ENCODE data around the gene WDR27. TPM values are rescaled to one million over a fixed set of nuclear protein-coding genes. Genes with fewer than 3 reads are reported as not detected.
A peak's percentile ranks its signal among the peaks of the same experiment; 100 is the strongest.

Gene WDR27
- total RNA-seq, 6 donors from 2014 or later: 20.1 to 80.7 (median 40.3) TPM

DNA sequence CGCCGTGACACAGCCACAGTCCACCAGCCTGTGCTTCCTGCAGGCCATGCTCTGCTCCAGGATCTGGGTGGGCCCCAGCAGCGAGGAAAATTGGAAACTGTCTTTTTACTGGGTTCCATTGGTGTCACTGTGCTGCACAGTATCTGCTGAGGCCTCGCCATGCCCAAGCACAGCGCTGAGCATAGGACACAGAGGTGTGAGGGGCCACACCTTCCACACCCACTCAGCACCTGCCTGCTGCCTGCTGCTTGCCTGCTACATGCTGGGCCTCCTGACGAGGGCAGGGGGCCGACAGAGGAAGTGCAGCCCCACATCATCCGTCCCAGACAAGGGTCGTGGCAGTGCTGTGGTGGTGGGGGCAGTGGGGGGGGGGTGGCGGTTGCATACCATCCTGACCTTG, 275.2 kb downstream of the WDR27 start:
- no peaks in the 10 kb centered on the region for H3K4me1 ChIP-seq
- DNase-seq: no peak
- H3K36me3 ChIP-seq: no peaks in the 10 kb centered on the region
- WGBS, 2 donors: 72 to 90% methylated on average over 3 to 10 of the region's 10 CpGs
- H3K4me3 ChIP-seq: no peak overlapping the region
- H3K9me3 ChIP-seq: peaks cover 4 to 16% (median 10%) of the 10 kb centered on the region in 4 donors
- H3K27me3 ChIP-seq: no peaks in the 10 kb centered on the region
- ATAC-seq (ENCODE audit: low FRiP score in 2 of 2): no peak
- TF ChIP-seq POLR2AphosphoS5 (IDR thresholded peaks at IDR 0.05): no peak
- TF ChIP-seq EP300 (IDR thresholded peaks at IDR 0.05): no peak
- H3K27ac ChIP-seq: peak overlapping the region in 1 of 4 donors; percentile 58

DNA sequence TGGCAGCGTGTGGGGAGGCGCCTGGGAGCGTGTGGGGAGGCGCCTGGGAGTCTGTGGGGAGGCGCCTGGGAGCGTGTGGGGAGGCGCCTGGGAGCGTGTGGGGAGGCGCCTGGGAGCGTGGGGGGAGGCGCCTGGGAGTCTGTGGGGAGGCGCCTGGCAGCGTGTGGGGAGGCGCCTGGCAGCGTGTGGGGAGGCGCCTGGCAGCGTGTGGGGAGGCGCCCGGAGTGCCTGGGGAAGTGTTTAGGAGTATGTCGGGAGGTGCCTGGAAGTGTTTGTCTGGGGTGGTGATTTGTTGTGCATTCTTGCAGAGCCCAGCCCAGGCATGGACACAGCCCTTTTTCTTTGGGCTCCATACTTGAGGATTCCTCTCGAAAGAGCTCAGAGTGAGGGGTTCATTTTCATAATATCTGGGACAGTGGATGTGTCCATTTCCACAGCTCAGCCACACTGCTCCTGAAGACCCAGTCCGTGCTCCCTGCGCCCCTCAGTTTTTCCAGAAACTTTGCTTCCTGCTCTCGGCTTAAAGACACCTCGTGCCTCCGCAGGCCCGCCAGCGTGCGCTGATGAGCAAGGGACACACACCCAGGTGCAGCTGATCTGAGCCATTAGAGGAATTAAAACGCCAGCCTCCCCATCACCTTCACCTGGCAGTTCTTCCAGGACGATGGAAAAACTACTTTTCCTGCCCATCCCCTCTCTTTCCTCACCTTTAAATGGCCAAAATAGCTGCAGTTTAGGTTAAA, 276.0 kb downstream of the WDR27 start:
- peaks cover 0 to 9% (median 5%) of the 10 kb centered on the region in 4 donors for H3K9me3 ChIP-seq
- H3K27ac ChIP-seq: no peak overlapping the region
- no peaks in the 10 kb centered on the region for H3K27me3 ChIP-seq
- WGBS, 2 donors: 90 to 91% methylated on average over 22 to 26 of the region's 31 CpGs
- H3K4me3 ChIP-seq: no peak overlapping the region
- H3K4me1 ChIP-seq: peaks cover 0 to 2% (median 0%) of the 10 kb centered on the region in 4 donors
- ATAC-seq (ENCODE audit: low FRiP score in 2 of 2): no peak
- no peak for TF ChIP-seq POLR2AphosphoS5 (IDR thresholded peaks at IDR 0.05)
- TF ChIP-seq, protein P1, sequence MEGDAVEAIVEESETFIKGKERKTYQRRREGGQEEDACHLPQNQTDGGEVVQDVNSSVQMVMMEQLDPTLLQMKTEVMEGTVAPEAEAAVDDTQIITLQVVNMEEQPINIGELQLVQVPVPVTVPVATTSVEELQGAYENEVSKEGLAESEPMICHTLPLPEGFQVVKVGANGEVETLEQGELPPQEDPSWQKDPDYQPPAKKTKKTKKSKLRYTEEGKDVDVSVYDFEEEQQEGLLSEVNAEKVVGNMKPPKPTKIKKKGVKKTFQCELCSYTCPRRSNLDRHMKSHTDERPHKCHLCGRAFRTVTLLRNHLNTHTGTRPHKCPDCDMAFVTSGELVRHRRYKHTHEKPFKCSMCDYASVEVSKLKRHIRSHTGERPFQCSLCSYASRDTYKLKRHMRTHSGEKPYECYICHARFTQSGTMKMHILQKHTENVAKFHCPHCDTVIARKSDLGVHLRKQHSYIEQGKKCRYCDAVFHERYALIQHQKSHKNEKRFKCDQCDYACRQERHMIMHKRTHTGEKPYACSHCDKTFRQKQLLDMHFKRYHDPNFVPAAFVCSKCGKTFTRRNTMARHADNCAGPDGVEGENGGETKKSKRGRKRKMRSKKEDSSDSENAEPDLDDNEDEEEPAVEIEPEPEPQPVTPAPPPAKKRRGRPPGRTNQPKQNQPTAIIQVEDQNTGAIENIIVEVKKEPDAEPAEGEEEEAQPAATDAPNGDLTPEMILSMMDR (IDR thresholded peaks at IDR 0.05): no peak
- no peak for TF ChIP-seq POLR2A (IDR thresholded peaks at IDR 0.05)
- no peak for TF ChIP-seq EP300 (IDR thresholded peaks at IDR 0.05)
- no peak for DNase-seq
- H3K36me3 ChIP-seq: no peaks in the 10 kb centered on the region

DNA sequence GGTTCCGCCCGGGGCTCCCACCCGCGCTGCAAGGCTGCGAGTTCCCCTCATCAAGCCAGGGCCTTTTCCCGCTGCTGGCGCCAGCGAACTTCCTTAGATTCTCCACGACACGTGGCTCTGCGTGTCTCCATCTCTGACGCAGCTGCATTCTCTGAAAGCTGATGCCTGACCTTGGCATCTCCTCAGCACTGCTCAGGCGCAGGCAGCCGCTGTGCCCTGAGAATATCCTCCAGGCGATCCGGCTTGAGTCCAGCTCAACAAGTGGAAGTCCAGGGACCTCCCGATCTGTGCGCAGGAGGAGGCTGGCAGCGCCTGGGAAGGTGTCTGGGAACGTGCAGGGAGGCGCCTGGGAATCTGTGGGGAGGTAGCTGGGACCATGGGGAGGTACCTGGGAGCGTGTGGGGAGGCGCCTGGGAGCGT, 277.0 kb downstream of the WDR27 start:
- TF ChIP-seq, protein P1 (IDR thresholded peaks at IDR 0.05): no peak
- Histone ChIP-seq H3K4me1 (peaks cover 0 to 2% (median 0%) of the 10 kb centered on the region in 4 donors), H3K27ac (peak overlapping the region in 1 of 4 donors; percentile 60), H3K4me3 (peak overlapping the region in 2 of 4 donors; percentile 15 to 16), H3K27me3 (no peaks in the 10 kb centered on the region), H3K9me3 (peaks cover 0 to under 1% (median 0%) of the 10 kb centered on the region in 4 donors), H3K36me3 (no peaks in the 10 kb centered on the region)
- peak; percentile 6 to 60 for ATAC-seq (ENCODE audit: low FRiP score in 2 of 2)
- no peak for DNase-seq
- WGBS, 2 donors: 87 to 97% methylated on average over 20 to 24 of the region's 24 CpGs

DNA sequence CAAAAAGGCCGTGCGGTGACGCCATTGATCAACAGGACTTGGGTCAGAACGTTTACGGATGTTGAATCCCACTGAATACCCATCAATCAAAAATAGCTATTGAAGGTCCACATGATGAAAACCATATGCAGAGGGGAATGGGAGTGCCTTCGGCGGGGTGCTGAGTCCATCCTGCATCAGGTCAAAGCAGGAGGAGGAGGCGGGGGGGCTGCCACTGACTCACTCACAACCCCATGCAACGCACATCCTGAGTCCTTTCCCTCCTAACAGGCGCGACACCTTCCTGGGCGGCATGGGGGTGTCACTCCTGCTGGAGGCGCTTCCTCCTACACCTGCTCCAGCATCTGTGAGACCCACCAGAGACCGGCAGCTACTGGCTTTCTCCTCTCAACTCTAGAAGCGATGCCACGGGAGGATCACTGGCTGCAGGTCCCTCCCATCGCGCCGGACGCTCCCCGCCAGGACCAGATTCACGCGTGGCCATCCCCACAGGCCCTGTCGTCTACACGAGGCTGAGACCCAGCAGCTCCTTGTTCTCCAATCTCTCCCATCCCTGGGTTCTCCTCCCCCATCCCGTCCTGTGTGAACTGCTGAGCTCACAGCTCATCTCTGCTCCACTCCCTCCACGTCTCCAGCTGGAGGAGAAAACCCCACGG, 277.6 kb downstream of the WDR27 start:
- TF ChIP-seq POLR2AphosphoS5 (IDR thresholded peaks at IDR 0.05) (no peak), POLR2A (IDR thresholded peaks at IDR 0.05) (no peak), EP300 (IDR thresholded peaks at IDR 0.05) (no peak)
- TF ChIP-seq, protein P1 (IDR thresholded peaks at IDR 0.05): no peak
- Histone ChIP-seq H3K4me3 (peak overlapping the region in 2 of 4 donors; percentile 15 to 16), H3K36me3 (no peaks in the 10 kb centered on the region), H3K9me3 (no peaks in the 10 kb centered on the region), H3K4me1 (peaks cover 0 to 2% (median 0%) of the 10 kb centered on the region in 4 donors), H3K27ac (peak overlapping the region in 1 of 4 donors; percentile 60), H3K27me3 (no peaks in the 10 kb centered on the region)
- DNase-seq: peak in 1 of 2 donors; percentile 72
- no peak for ATAC-seq (ENCODE audit: low FRiP score in 2 of 2)
- WGBS, 2 donors: 87 to 91% methylated on average over 25 to 28 of the region's 28 CpGs

DNA sequence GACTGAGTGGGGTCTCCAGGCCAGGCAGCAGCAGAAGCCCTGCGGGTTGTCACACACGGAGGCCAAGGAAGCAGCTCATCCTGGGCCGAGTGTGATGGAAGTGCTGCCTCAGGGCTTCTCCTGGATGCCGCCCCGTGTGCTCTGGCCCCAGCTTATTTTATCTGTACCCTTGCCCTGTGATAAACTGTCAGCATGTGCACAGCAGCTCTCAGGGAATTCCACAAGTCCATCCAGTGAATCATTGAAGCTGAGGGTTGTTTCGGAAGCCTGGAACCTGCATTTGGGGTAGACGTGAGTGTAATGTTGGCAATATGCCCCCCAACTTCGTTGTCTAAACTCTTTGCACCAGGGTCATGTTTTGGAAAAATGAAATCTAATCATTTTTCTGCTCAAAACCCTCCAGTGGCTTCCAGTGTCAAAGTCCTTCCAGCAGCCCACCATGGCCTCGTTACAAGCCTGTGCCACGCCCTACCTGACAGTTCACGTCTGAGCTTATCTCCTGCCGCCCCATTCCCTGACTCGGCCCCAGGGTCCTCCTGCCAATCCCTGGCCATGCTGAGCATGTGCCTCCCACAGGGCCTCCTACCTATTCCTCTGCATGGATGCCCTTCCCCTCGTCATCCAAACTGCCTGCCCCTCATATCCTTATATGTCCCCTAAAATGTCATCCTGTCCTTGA, 280.1 kb downstream of the WDR27 start:
- TF ChIP-seq EP300 (IDR thresholded peaks at IDR 0.05) (no peak), POLR2AphosphoS5 (IDR thresholded peaks at IDR 0.05) (no peak), POLR2A (IDR thresholded peaks at IDR 0.05) (no peak)
- TF ChIP-seq, protein P1 (IDR thresholded peaks at IDR 0.05): no peak
- Histone ChIP-seq H3K4me1 (peaks cover 0 to 2% (median 0%) of the 10 kb centered on the region in 4 donors), H3K4me3 (no peak overlapping the region), H3K9me3 (no peaks in the 10 kb centered on the region), H3K27ac (no peak overlapping the region), H3K27me3 (no peaks in the 10 kb centered on the region), H3K36me3 (no peaks in the 10 kb centered on the region)
- no peak for DNase-seq
- WGBS, 2 donors: 84 to 91% methylated on average over 11 to 14 of the region's 14 CpGs
- ATAC-seq (ENCODE audit: low FRiP score in 2 of 2): peak in 1 of 2 donors; percentile 44
